Muscle of back (tissue), 11 donors: ENCODE measurements around the gene AQP5. TPM values are rescaled to one million over a fixed set of nuclear protein-coding genes. Genes with fewer than 3 reads are reported as not detected.
A peak's percentile ranks its signal among the peaks of the same experiment; 100 is the strongest.
"Not testable (repeated sequence)": the region's sequence is repeated elsewhere in the genome, so short reads cannot be mapped to it uniquely, and the experiment has no call there.

Experiments used
- DNase-seq, 3 donors: peaks; one replicate each; pipeline versions ENCODE4 v3.0.0 to v3.0.0-alpha.2; 2013
- polyA plus RNA-seq, 10 donors: library from polyadenylated mRNA; unstranded; fragments of 120-200 nt; gene quantifications; one replicate each; pipeline ENCODE4 v1.2.1, GENCODE V29; 2013; ENCODE audit not compliant: insufficient read length in 10 of 10

Gene AQP5
- polyA plus RNA-seq, 10 donors: 0.22 to 0.67 (median 0.54) TPM

GRCh38 chr12:49976557-49976956, 14.9 kb downstream of the AQP5 start:
- no peak for DNase-seq

- no peak for DNase-seq
These were observed 16.5 kb downstream of the AQP5 start for GRCh38 chr12:49978125-49978524.

- DNase-seq: no peak
These were observed 17.4 kb downstream of the AQP5 start for GRCh38 chr12:49979016-49979586.

- DNase-seq: no peak
These were observed 18.1 kb downstream of the AQP5 start for GRCh38 chr12:49979791-49980190.

GRCh38 chr12:49980501-49981349, 19.1 kb downstream of the AQP5 start:
- DNase-seq: no peak

- DNase-seq: no peak
These were observed 20.8 kb downstream of the AQP5 start for GRCh38 chr12:49982246-49983087.

GRCh38 chr12:49983892-49984291, 22.2 kb downstream of the AQP5 start:
- DNase-seq: peak; percentile 72 to 89 (median 79)

- no peak for DNase-seq
These were observed 23.0 kb downstream of the AQP5 start for GRCh38 chr12:49984476-49985359.

GRCh38 chr12:49985981-49986380, 24.3 kb downstream of the AQP5 start:
- DNase-seq: no peak

- DNase-seq: not testable (repeated sequence)
These were observed 24.8 kb downstream of the AQP5 start for GRCh38 chr12:49986476-49986875.

- no peak for DNase-seq
These were observed 26.1 kb downstream of the AQP5 start for GRCh38 chr12:49987625-49988303.

GRCh38 chr12:49989400-49989799, 27.7 kb downstream of the AQP5 start:
- not testable (repeated sequence) for DNase-seq

GRCh38 chr12:49990273-49990672, 28.6 kb downstream of the AQP5 start:
- no peak for DNase-seq

- DNase-seq: no peak
These were observed 36.8 kb downstream of the AQP5 start for GRCh38 chr12:49998453-49998852.

GRCh38 chr12:50003595-50003994, 41.9 kb downstream of the AQP5 start:
- no peak for DNase-seq

GRCh38 chr12:50004696-50005095, 43.0 kb downstream of the AQP5 start:
- DNase-seq: no peak

GRCh38 chr12:50005175-50005574, 43.5 kb downstream of the AQP5 start:
- DNase-seq: no peak

- DNase-seq: no peak
These were observed 44.6 kb downstream of the AQP5 start for GRCh38 chr12:50006280-50006679.

- DNase-seq: no peak
These were observed 45.2 kb downstream of the AQP5 start for GRCh38 chr12:50006754-50007442.
